GM23338 (cell line): Measurements from ENCODE around the gene MAPK8.

ENCODE experiments used
- CREB1 ChIP-seq: fragments of 250-450 bp; sonication (Bioruptor Pico); IDR thresholded peaks from 2 replicates; pipeline ENCODE4 v1.5.0; 2020; ENCODE audit warnings: low read depth, mild to moderate bottlenecking, moderate library complexity
- EZH2 ChIP-seq: fragments of 200-600 bp; sonication (generic); IDR thresholded peaks from one replicate; pipeline ENCODE4 v1.8.0; 2017; ENCODE audit warnings: antibody characterized with exemption, mild to moderate bottlenecking, low read depth; ENCODE audit not compliant: unreplicated experiment
- EZH2phosphoT487 ChIP-seq: fragments of 200-600 bp; sonication (generic); IDR thresholded peaks from one replicate; pipeline ENCODE4 v1.8.1; 2018; ENCODE audit warnings: antibody characterized with exemption; ENCODE audit not compliant: unreplicated experiment
- NANOG ChIP-seq: IDR thresholded peaks from 2 replicates; pipeline ENCODE4 v1.6.1; 2016; ENCODE audit warnings: antibody characterized with exemption, borderline replicate concordance
- POLR2AphosphoS5 ChIP-seq: IDR thresholded peaks from 2 replicates; pipeline ENCODE4 v1.6.1; 2016; ENCODE audit warnings: antibody characterized with exemption, low read depth
- STAT1 ChIP-seq: IDR thresholded peaks from one replicate; pipeline ENCODE4 v1.6.1; 2016; ENCODE audit warnings: antibody characterized with exemption; ENCODE audit not compliant: unreplicated experiment
- ZNF114 ChIP-seq: fragments of 250-450 bp; sonication (Bioruptor Pico); IDR thresholded peaks from 2 replicates; pipeline ENCODE4 v1.5.0; 2020; ENCODE audit warnings: mild to moderate bottlenecking, moderate library complexity
- TF ChIP-seq, protein P1 (sequence below): IDR thresholded peaks from one replicate; pipeline ENCODE4 v1.6.1; 2018; ENCODE audit warnings: antibody characterized with exemption; ENCODE audit not compliant: unreplicated experiment
- TF ChIP-seq, protein P2 (sequence below), 2 experiments: fragments of 200-600 bp in 1 of 2; sonication (generic) in 1 of 2; conservative IDR thresholded peaks; 2 replicates each; pipeline versions ENCODE4 v1.5.1 to v1.6.1; 2016 to 2017; ENCODE audit warnings: antibody characterized with exemption in 2 of 2, low read depth in 2 of 2, mild to moderate bottlenecking in 2 of 2, moderate library complexity in 1 of 2
- TF ChIP-seq, protein P3 (sequence below): fragments of 250-450 bp; sonication (Bioruptor Pico); IDR thresholded peaks from 2 replicates; pipeline ENCODE4 v1.5.0; 2020; ENCODE audit warnings: mild to moderate bottlenecking, moderate library complexity

DNA sequence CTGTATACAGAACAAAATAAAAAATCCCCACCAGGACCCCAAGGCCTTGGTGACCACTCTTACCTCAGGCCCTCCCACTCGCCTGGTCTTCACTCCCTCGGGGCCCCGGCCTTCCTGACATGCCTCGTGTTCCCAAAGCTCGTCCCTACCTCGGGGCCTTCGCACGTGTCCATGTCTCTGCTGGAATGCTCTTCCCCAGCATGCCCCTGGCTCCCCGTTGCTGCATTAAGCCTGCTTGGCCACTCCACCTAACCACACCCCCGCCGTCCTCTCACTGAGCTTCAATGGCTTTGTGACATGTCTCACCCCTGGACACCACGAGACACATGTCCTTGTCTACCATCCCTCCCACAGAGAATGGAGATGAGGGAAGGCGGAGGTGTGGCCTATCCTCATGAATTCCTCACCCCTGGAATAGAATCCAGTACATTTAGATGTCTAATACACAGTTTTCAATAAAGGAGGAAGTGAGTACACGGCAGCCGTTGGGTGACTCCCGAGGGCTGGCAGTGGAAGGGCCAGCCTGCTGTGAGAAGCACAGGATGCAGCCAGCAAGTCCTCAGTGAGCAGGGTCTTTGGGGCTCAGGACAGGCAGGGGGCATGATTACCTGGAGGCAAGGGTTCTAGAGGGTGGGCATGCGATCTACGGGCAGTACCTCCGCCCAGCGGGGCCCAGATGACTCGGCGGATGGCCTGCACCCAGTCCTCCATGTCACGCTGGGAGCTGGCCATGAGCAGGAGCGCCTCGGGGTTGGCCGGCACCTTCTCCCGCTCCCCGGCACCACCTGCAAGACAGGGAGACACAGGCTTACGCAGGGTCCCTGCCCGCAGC, 172.7 kb downstream of the MAPK8 start:
- TF ChIP-seq, protein P1, sequence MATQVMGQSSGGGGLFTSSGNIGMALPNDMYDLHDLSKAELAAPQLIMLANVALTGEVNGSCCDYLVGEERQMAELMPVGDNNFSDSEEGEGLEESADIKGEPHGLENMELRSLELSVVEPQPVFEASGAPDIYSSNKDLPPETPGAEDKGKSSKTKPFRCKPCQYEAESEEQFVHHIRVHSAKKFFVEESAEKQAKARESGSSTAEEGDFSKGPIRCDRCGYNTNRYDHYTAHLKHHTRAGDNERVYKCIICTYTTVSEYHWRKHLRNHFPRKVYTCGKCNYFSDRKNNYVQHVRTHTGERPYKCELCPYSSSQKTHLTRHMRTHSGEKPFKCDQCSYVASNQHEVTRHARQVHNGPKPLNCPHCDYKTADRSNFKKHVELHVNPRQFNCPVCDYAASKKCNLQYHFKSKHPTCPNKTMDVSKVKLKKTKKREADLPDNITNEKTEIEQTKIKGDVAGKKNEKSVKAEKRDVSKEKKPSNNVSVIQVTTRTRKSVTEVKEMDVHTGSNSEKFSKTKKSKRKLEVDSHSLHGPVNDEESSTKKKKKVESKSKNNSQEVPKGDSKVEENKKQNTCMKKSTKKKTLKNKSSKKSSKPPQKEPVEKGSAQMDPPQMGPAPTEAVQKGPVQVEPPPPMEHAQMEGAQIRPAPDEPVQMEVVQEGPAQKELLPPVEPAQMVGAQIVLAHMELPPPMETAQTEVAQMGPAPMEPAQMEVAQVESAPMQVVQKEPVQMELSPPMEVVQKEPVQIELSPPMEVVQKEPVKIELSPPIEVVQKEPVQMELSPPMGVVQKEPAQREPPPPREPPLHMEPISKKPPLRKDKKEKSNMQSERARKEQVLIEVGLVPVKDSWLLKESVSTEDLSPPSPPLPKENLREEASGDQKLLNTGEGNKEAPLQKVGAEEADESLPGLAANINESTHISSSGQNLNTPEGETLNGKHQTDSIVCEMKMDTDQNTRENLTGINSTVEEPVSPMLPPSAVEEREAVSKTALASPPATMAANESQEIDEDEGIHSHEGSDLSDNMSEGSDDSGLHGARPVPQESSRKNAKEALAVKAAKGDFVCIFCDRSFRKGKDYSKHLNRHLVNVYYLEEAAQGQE, result no peak
- TF ChIP-seq, protein P2, sequence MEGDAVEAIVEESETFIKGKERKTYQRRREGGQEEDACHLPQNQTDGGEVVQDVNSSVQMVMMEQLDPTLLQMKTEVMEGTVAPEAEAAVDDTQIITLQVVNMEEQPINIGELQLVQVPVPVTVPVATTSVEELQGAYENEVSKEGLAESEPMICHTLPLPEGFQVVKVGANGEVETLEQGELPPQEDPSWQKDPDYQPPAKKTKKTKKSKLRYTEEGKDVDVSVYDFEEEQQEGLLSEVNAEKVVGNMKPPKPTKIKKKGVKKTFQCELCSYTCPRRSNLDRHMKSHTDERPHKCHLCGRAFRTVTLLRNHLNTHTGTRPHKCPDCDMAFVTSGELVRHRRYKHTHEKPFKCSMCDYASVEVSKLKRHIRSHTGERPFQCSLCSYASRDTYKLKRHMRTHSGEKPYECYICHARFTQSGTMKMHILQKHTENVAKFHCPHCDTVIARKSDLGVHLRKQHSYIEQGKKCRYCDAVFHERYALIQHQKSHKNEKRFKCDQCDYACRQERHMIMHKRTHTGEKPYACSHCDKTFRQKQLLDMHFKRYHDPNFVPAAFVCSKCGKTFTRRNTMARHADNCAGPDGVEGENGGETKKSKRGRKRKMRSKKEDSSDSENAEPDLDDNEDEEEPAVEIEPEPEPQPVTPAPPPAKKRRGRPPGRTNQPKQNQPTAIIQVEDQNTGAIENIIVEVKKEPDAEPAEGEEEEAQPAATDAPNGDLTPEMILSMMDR (conservative IDR thresholded peaks at IDR 0.05; ENCODE audit: low read depth in 2 of 2), result no peak
- no peak for TF ChIP-seq CREB1 (CRISPR knock-in tag)
- TF ChIP-seq EZH2, result no peak
- TF ChIP-seq STAT1, result no peak
- no peak for TF ChIP-seq POLR2AphosphoS5
- TF ChIP-seq, protein P3, sequence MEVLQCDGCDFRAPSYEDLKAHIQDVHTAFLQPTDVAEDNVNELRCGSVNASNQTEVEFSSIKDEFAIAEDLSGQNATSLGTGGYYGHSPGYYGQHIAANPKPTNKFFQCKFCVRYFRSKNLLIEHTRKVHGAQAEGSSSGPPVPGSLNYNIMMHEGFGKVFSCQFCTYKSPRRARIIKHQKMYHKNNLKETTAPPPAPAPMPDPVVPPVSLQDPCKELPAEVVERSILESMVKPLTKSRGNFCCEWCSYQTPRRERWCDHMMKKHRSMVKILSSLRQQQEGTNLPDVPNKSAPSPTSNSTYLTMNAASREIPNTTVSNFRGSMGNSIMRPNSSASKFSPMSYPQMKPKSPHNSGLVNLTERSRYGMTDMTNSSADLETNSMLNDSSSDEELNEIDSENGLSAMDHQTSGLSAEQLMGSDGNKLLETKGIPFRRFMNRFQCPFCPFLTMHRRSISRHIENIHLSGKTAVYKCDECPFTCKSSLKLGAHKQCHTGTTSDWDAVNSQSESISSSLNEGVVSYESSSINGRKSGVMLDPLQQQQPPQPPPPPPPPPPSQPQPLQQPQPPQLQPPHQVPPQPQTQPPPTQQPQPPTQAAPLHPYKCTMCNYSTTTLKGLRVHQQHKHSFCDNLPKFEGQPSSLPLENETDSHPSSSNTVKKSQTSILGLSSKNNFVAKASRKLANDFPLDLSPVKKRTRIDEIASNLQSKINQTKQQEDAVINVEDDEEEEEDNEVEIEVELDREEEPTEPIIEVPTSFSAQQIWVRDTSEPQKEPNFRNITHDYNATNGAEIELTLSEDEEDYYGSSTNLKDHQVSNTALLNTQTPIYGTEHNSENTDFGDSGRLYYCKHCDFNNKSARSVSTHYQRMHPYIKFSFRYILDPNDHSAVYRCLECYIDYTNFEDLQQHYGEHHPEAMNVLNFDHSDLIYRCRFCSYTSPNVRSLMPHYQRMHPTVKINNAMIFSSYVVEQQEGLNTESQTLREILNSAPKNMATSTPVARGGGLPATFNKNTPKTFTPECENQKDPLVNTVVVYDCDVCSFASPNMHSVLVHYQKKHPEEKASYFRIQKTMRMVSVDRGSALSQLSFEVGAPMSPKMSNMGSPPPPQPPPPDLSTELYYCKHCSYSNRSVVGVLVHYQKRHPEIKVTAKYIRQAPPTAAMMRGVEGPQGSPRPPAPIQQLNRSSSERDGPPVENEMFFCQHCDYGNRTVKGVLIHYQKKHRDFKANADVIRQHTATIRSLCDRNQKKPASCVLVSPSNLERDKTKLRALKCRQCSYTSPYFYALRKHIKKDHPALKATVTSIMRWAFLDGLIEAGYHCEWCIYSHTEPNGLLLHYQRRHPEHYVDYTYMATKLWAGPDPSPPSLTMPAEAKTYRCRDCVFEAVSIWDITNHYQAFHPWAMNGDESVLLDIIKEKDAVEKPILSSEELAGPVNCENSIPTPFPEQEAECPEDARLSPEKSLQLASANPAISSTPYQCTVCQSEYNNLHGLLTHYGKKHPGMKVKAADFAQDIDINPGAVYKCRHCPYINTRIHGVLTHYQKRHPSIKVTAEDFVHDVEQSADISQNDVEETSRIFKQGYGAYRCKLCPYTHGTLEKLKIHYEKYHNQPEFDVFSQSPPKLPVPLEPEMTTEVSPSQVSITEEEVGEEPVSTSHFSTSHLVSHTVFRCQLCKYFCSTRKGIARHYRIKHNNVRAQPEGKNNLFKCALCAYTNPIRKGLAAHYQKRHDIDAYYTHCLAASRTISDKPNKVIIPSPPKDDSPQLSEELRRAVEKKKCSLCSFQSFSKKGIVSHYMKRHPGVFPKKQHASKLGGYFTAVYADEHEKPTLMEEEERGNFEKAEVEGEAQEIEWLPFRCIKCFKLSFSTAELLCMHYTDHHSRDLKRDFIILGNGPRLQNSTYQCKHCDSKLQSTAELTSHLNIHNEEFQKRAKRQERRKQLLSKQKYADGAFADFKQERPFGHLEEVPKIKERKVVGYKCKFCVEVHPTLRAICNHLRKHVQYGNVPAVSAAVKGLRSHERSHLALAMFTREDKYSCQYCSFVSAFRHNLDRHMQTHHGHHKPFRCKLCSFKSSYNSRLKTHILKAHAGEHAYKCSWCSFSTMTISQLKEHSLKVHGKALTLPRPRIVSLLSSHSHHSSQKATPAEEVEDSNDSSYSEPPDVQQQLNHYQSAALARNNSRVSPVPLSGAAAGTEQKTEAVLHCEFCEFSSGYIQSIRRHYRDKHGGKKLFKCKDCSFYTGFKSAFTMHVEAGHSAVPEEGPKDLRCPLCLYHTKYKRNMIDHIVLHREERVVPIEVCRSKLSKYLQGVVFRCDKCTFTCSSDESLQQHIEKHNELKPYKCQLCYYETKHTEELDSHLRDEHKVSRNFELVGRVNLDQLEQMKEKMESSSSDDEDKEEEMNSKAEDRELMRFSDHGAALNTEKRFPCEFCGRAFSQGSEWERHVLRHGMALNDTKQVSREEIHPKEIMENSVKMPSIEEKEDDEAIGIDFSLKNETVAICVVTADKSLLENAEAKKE (CRISPR knock-in tag), result no peak
- TF ChIP-seq ZNF114 (CRISPR knock-in tag), result no peak
- no peak for TF ChIP-seq NANOG
- no peak for TF ChIP-seq EZH2phosphoT487
